T47D (cell line): ENCODE measurements around the gene ERMN.

ENCODE experiments used
- DNase-seq, 2 experiments: peaks; one replicate each; pipeline versions ENCODE4 v3.0.0 to v3.0.0-alpha.2; 2011 to 2012; ENCODE audit warnings: low read depth in 1 of 2, low spot score in 1 of 2
- JUND ChIP-seq: IDR thresholded peaks from 2 replicates; pipeline ENCODE4 v1.6.1; 2012; ENCODE audit warnings: low read depth
- in situ Hi-C: cut with HindIII; loops from 2 replicates; pipeline ENCODE4 v1.10.0; 2016; ENCODE audit warnings: low sequenced_read_pairs, low pct_unique_long_range_greater_than_20kb

The ERMN gene

DNA sequence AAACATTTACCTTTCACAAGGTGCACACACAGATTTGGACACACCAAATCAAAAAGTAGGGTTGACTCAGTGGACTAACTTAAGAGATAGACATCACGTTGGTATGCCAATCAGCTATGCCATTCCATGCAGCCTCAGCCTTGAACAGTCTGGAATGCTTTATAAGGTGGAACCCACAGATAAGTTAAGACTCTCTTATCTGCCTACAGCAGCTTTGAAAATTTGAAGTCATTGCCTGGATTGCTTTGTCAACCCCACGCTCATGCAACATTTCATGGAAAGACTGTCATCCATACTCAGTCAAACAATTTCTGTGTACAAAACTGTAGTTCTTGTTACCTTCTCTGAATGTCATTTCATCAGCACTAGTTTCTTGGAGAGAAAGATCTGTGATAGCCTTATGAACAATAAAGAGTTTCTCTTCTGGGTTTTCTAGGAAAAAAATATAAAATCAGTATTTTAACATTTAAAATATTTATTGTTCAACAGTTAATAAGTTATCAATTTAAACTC is 1.2 kb downstream of the ERMN start:
- DNase-seq = no peak
- no peak for TF ChIP-seq JUND
- in situ Hi-C loops = no loop called here

GRCh38 chr2:157322432-157322831 is 3.2 kb downstream of the ERMN start:
- in situ Hi-C loops = no loop called here
- no peak for DNase-seq
- no peak for TF ChIP-seq JUND

DNA sequence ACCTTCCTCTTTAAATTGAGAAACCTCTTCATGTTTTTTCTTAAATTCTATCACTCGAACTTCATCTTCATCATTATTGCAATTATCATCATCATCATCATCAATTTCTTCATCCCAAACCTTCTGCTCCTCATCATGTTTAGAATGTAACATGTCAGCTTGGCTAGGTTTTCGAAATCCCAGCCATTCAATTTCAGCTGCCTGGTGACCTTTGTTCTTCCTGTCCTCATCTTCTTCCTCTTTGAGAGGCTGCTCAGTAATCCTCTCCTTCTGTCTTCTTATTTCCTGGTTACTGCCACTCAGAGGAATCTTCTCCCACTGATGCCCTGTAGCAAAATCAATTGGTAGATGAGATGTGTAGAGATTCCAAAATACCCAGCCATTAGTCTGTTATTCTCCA is 4.2 kb downstream of the ERMN start:
- DNase-seq = no peak
- in situ Hi-C loops = no loop called here
- no peak for TF ChIP-seq JUND

GRCh38 chr2:157320409-157320808 is 5.2 kb downstream of the ERMN start:
- DNase-seq = no peak
- no peak for TF ChIP-seq JUND
- in situ Hi-C loops = no loop called here

DNA sequence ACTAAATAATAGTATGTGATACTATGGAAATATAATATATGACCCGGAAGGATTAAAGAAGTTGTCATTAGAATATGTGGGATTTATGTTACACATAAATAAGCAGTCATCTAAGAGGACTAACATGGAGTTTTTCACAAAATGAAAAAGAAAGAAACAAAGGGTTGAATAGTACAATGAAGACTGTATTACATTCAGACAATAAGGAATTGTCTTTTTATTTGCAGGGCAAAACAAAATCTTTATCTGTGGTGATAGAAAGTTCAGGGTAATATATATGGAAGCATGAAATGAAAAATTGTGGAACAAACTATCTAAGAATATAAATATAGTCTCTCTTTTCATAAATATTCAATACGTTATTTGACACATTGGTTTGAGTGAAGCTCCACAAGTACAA is 5.8 kb downstream of the ERMN start:
- in situ Hi-C loops = no loop called here
- no peak for DNase-seq
- TF ChIP-seq JUND = no peak

GRCh38 chr2:157318884-157319283 is 6.7 kb downstream of the ERMN start:
- no peak for TF ChIP-seq JUND
- in situ Hi-C loops = no loop called here
- no peak for DNase-seq

DNA sequence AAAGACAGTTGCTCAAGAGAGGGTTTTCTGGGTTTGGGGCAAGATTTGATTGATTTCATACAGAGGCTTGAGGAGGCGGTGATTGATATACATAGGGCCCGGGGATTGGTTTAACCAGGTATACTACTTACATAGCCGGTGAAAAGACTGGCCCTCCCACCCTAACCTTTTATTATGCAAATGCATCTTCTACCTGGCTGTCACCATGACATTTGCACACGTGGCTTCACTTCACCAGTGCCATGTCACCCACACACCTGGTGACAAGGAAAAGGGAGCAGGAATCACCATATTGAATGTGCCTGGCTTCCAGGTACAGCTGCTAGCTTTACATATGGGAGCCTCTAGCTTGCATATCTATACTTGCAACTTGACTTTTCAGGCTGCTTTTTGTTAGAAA is 9.7 kb downstream of the ERMN start:
- no peak for TF ChIP-seq JUND
- no peak for DNase-seq
- in situ Hi-C loops = no loop called here

- DNase-seq = no peak
- TF ChIP-seq JUND = no peak
- in situ Hi-C loops = no loop called here
These were observed 12.6 kb downstream of the ERMN start for GRCh38 chr2:157312866-157313486.

- no peak for DNase-seq
- in situ Hi-C loops = no loop called here
- no peak for TF ChIP-seq JUND
These were observed 13.9 kb downstream of the ERMN start for GRCh38 chr2:157311706-157312105.

DNA sequence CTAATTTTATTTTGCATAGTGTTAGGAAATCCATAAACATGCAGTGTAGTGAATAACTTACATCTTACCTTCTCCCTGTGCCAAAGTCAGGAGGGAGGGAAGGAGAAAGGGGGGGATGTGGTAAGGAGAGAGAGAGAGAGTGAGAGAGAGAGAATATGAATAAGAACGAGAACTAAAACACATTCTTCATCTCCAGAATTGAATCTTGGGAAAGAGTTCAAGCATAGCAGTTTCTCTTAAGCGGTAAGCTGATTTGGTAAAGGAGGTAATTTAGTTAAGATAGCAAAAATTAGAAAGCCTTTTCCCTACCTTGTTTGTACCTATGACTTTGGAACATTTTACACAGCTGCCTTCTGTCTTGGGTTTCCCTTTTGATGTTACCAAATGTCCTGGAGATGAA is 15.7 kb downstream of the ERMN start:
- no peak for TF ChIP-seq JUND
- in situ Hi-C loops = no loop called here
- DNase-seq = no peak

GRCh38 chr2:157307021-157307420 is 18.6 kb downstream of the ERMN start:
- in situ Hi-C loops = no loop called here
- no peak for TF ChIP-seq JUND
- no peak for DNase-seq

- in situ Hi-C loops = no loop called here
- no peak for TF ChIP-seq JUND
These were observed 19.9 kb downstream of the ERMN start for GRCh38 chr2:157305723-157306110.

GRCh38 chr2:157304811-157305722 is 20.6 kb downstream of the ERMN start:
- no peak for TF ChIP-seq JUND
- no peak for DNase-seq
- in situ Hi-C loops = no loop called here

More at GRCh38 chr2:157305723-157306110, 19.9 kb downstream of the ERMN start:
- no peak for DNase-seq
